Measurements from ENCODE around the gene TBX6.
"Not testable (repeated sequence)": the region's sequence is repeated elsewhere in the genome, so short reads cannot be mapped to it uniquely, and the experiment has no call there.

The TBX6 gene

GRCh38 chr16:30091474-30092372 lies at the start of gene TBX6:
Gene TBX6, minus strand, starts transcription at chr16:30091924. Its CDS starts 731 bp downstream, at chr16:30091193.
- DNase-seq (ENCODE audit: low read depth) = peak; percentile 89

GRCh38 chr16:30139583-30140481 lies 48.1 kb upstream of the TBX6 start:
- no peak for DNase-seq (ENCODE audit: low read depth)

GRCh38 chr16:30137897-30138296 lies 46.2 kb upstream of the TBX6 start:
- no peak for DNase-seq (ENCODE audit: low read depth)

- DNase-seq (ENCODE audit: low read depth) = no peak
Observed at GRCh38 chr16:30136971-30137605, 45.4 kb upstream of the TBX6 start.

- no peak for DNase-seq (ENCODE audit: low read depth)
Observed at GRCh38 chr16:30132591-30132990, 40.9 kb upstream of the TBX6 start.

- no peak for DNase-seq (ENCODE audit: low read depth)
Observed at GRCh38 chr16:30131869-30132475, 40.2 kb upstream of the TBX6 start.

GRCh38 chr16:30127993-30128392 lies 36.3 kb upstream of the TBX6 start:
- DNase-seq (ENCODE audit: low read depth) = no peak

- not testable (repeated sequence) for DNase-seq (ENCODE audit: low read depth)
Observed at GRCh38 chr16:30125690-30126089, 34.0 kb upstream of the TBX6 start.

GRCh38 chr16:30124985-30125379 lies 33.3 kb upstream of the TBX6 start:
- no peak for DNase-seq (ENCODE audit: low read depth)

- DNase-seq (ENCODE audit: low read depth) = no peak
Observed at GRCh38 chr16:30122604-30123160, 31.0 kb upstream of the TBX6 start.

GRCh38 chr16:30121741-30122571 lies 30.2 kb upstream of the TBX6 start:
- no peak for DNase-seq (ENCODE audit: low read depth)

GRCh38 chr16:30120340-30121105 lies 28.8 kb upstream of the TBX6 start:
- DNase-seq (ENCODE audit: low read depth) = no peak

- DNase-seq (ENCODE audit: low read depth) = no peak
Observed at GRCh38 chr16:30119428-30119827, 27.7 kb upstream of the TBX6 start.

- no peak for DNase-seq (ENCODE audit: low read depth)
Observed at GRCh38 chr16:30117768-30118167, 26.0 kb upstream of the TBX6 start.

GRCh38 chr16:30116291-30117207 lies 24.8 kb upstream of the TBX6 start:
- DNase-seq (ENCODE audit: low read depth) = no peak

- DNase-seq (ENCODE audit: low read depth) = no peak
Observed at GRCh38 chr16:30115238-30115637, 23.5 kb upstream of the TBX6 start.

- DNase-seq (ENCODE audit: low read depth) = not testable (repeated sequence)
Observed at GRCh38 chr16:30114833-30115232, 23.1 kb upstream of the TBX6 start.

GRCh38 chr16:30114411-30114810 lies 22.7 kb upstream of the TBX6 start:
- no peak for DNase-seq (ENCODE audit: low read depth)

Measured in stimulated activated CD8-positive, alpha-beta memory T cell treated with anti-CD3 and anti-CD28 coated beads, Interleukin-12 subunit alpha, Interleukin-12 subunit beta, amount 100 ng/mL, for 1 hour (primary cell).